PC-9 (cell line): Measurements from ENCODE around the gene ATRNL1.

Experiments used
- CTCF ChIP-seq: fragments of 200-600 bp; sonication (generic); conservative IDR thresholded peaks from 2 replicates; pipeline ENCODE4 v1.6.1; 2017; ENCODE audit warnings: mixed run types, antibody characterized with exemption, mild to moderate bottlenecking, moderate library complexity
- EZH2 ChIP-seq: fragments of 200-600 bp; sonication (generic); IDR thresholded peaks from 2 replicates; pipeline ENCODE4 v1.8.0; 2017; ENCODE audit warnings: antibody characterized with exemption, low read depth

- no peak for TF ChIP-seq CTCF
- TF ChIP-seq EZH2, result no peak
These were observed 121.7 kb downstream of the ATRNL1 start for GRCh38 chr10:115214829-115215228.
